ENCODE results near the gene TMEM9B.

DNA sequence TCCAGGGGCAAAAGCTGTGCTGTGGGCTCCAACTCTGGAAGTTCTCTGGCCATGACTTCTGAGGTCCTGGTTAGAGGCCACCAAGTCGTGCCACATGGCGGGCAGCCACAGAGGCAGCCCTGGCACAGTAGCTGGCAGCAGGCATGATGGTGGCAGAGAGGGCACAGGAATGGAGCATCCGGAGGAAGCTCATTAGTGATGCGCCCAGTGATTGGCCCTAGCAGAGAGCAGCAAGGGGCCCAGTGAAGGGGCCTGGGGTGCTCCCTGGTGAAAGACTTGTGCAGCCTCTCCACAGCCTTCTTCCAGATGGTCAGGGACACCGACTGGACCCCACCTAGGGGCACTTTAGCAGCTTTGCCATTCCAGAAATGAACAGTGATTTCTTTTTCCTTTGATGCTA is 38.5 kb downstream of the TMEM9B start:
- no peak for TF ChIP-seq POLR2A (IDR thresholded peaks at IDR 0.05)
- TF ChIP-seq, protein P1, sequence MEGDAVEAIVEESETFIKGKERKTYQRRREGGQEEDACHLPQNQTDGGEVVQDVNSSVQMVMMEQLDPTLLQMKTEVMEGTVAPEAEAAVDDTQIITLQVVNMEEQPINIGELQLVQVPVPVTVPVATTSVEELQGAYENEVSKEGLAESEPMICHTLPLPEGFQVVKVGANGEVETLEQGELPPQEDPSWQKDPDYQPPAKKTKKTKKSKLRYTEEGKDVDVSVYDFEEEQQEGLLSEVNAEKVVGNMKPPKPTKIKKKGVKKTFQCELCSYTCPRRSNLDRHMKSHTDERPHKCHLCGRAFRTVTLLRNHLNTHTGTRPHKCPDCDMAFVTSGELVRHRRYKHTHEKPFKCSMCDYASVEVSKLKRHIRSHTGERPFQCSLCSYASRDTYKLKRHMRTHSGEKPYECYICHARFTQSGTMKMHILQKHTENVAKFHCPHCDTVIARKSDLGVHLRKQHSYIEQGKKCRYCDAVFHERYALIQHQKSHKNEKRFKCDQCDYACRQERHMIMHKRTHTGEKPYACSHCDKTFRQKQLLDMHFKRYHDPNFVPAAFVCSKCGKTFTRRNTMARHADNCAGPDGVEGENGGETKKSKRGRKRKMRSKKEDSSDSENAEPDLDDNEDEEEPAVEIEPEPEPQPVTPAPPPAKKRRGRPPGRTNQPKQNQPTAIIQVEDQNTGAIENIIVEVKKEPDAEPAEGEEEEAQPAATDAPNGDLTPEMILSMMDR (IDR thresholded peaks at IDR 0.05): no peak
